ENCODE results near the gene PPP1R12C. TPM values are rescaled to one million over a fixed set of nuclear protein-coding genes. Genes with fewer than 3 reads are reported as not detected.
A peak's percentile ranks its signal among the peaks of the same experiment; 100 is the strongest.

Gene PPP1R12C
- total RNA-seq, 1 donor from 2014 or later: 21.8 TPM

DNA sequence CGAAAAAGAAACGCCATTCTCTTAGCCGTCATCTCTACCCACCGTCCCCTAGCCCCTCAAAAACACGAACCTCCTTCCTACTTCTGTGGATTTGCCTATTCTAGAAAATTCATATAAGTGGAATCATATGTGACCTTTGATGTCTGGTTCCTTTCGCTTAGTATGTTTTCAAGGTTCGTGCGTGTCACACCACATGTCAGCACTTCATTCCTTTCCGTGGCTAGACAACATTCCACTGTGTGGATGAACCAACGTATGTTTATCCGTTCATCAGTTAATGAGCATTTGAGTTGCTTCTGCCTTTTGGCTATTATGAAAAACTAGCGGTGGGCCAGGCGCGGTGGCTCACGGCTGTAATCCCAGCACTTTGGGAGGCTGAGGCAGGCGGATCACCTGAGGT lies 14.0 kb upstream of the PPP1R12C start:
- no peak for DNase-seq (ENCODE audit: low spot score)
- Histone ChIP-seq H2AFZ (replicated peaks) (no peak overlapping the region), H3K4me1 (no peaks in the 10 kb centered on the region), H3K4me3 (no peak overlapping the region), H3K4me2 (no peak overlapping the region), H3K36me3 (no peaks in the 10 kb centered on the region), H3K79me2 (ENCODE audit: low read depth) (no peaks in the 10 kb centered on the region), H3K9ac (no peak overlapping the region), H3K27me3 (no peaks in the 10 kb centered on the region), H3F3A (ENCODE audit: low read depth) (peaks cover 11% of the 10 kb centered on the region), H3K9me3 (ENCODE audit: low read depth) (no peaks in the 10 kb centered on the region), H3K27ac (no peak overlapping the region), H4K20me1 (ENCODE audit: low read depth) (no peaks in the 10 kb centered on the region)
- Mint-ChIP-seq H3K27ac (no peak overlapping the region), H3K9me3 (no peaks in the 10 kb centered on the region), H3K4me1 (peaks cover 24% of the 10 kb centered on the region), H3K36me3 (no peaks in the 10 kb centered on the region), H3K27me3 (ENCODE audit: insufficient read depth, low read depth) (peaks cover 5% of the 10 kb centered on the region), H3K4me3 (no peak overlapping the region)
- TF ChIP-seq, protein P1, sequence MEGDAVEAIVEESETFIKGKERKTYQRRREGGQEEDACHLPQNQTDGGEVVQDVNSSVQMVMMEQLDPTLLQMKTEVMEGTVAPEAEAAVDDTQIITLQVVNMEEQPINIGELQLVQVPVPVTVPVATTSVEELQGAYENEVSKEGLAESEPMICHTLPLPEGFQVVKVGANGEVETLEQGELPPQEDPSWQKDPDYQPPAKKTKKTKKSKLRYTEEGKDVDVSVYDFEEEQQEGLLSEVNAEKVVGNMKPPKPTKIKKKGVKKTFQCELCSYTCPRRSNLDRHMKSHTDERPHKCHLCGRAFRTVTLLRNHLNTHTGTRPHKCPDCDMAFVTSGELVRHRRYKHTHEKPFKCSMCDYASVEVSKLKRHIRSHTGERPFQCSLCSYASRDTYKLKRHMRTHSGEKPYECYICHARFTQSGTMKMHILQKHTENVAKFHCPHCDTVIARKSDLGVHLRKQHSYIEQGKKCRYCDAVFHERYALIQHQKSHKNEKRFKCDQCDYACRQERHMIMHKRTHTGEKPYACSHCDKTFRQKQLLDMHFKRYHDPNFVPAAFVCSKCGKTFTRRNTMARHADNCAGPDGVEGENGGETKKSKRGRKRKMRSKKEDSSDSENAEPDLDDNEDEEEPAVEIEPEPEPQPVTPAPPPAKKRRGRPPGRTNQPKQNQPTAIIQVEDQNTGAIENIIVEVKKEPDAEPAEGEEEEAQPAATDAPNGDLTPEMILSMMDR (IDR thresholded peaks at IDR 0.05): no peak
- no peak for TF ChIP-seq EZH2phosphoT487 (IDR thresholded peaks at IDR 0.05)
- TF ChIP-seq EZH2 (IDR thresholded peaks at IDR 0.05): no peak

- H3K4me2 ChIP-seq: peak overlapping the region; percentile 85
- H3K36me3 ChIP-seq: no peaks in the 10 kb centered on the region
- H3K9me3 ChIP-seq (ENCODE audit: low read depth): no peaks in the 10 kb centered on the region
- peak overlapping the region; percentile 98 for H3K4me3 Mint-ChIP-seq
- no peaks in the 10 kb centered on the region for H3K27me3 ChIP-seq
- peaks cover 11% of the 10 kb centered on the region for H3K27me3 Mint-ChIP-seq (ENCODE audit: insufficient read depth, low read depth)
- DNase-seq (ENCODE audit: low spot score): no peak
- H3K27ac Mint-ChIP-seq: no peak overlapping the region
- H3F3A ChIP-seq (ENCODE audit: low read depth): peaks cover 27% of the 10 kb centered on the region
- H3K4me1 ChIP-seq: peaks cover 13% of the 10 kb centered on the region
- peaks cover 30% of the 10 kb centered on the region for H3K79me2 ChIP-seq (ENCODE audit: low read depth)
- TF ChIP-seq EZH2 (IDR thresholded peaks at IDR 0.05) (no peak), EZH2phosphoT487 (IDR thresholded peaks at IDR 0.05) (no peak)
- TF ChIP-seq, protein P1 (IDR thresholded peaks at IDR 0.05): no peak
- H3K9me3 Mint-ChIP-seq: no peaks in the 10 kb centered on the region
- H4K20me1 ChIP-seq (ENCODE audit: low read depth): peaks cover 30% of the 10 kb centered on the region
- peak overlapping the region; percentile 88 for H2AFZ ChIP-seq (replicated peaks)
- no peak overlapping the region for H3K27ac ChIP-seq
- peaks cover 40% of the 10 kb centered on the region for H3K4me1 Mint-ChIP-seq
- peak overlapping the region; percentile 80 for H3K4me3 ChIP-seq
- no peaks in the 10 kb centered on the region for H3K36me3 Mint-ChIP-seq
- H3K9ac ChIP-seq: no peak overlapping the region
Measured at GRCh38 chr19:55119053-55119452, 1.6 kb upstream of the PPP1R12C start.

DNA sequence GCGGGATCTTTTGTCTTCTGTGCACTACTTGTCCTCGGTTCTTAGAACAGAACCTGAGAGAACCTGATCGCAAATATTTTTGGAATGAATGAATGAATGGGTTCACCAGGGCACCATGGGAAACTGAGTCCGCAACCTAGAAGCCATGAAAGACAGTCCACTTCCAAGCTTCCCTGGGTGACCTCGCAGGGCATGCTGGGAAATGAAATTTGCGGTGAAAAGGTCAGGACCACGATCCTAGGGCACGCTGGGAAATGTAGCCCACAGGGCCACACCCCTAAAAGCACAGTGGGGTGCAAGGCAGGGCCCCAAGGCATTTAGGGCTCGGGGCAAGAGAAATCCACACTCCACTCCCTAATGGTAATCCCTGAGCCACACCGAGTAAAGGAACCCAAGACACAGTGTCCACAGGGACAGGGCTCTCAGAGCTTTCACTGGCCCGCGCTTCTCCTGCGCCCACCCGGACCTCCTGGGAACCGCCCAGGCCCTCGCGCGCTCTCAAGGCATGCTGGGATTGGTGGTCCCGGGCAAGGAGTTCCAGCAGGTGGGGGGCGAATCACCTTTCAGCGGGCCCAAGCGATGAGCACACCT lies 1.1 kb upstream of the PPP1R12C start:
- peak overlapping the region; percentile 85 for H3K4me2 ChIP-seq
- peaks cover 36% of the 10 kb centered on the region for H3K79me2 ChIP-seq (ENCODE audit: low read depth)
- peak; percentile 75 for DNase-seq (ENCODE audit: low spot score)
- H3K27me3 ChIP-seq: no peaks in the 10 kb centered on the region
- no peaks in the 10 kb centered on the region for H3K9me3 Mint-ChIP-seq
- no peak overlapping the region for H3K9ac ChIP-seq
- H3K4me3 ChIP-seq: peak overlapping the region; percentile 80
- peaks cover 13% of the 10 kb centered on the region for H3K27me3 Mint-ChIP-seq (ENCODE audit: insufficient read depth, low read depth)
- H3K27ac Mint-ChIP-seq: peak overlapping the region; percentile 74
- peak overlapping the region; percentile 98 for H3K4me3 Mint-ChIP-seq
- H3K4me1 Mint-ChIP-seq: peaks cover 39% of the 10 kb centered on the region
- peaks cover 36% of the 10 kb centered on the region for H4K20me1 ChIP-seq (ENCODE audit: low read depth)
- no peaks in the 10 kb centered on the region for H3K9me3 ChIP-seq (ENCODE audit: low read depth)
- no peaks in the 10 kb centered on the region for H3K36me3 ChIP-seq
- H3K36me3 Mint-ChIP-seq: no peaks in the 10 kb centered on the region
- H3K4me1 ChIP-seq: peaks cover 8% of the 10 kb centered on the region
- H3F3A ChIP-seq (ENCODE audit: low read depth): peaks cover 22% of the 10 kb centered on the region
- no peak overlapping the region for H3K27ac ChIP-seq
- TF ChIP-seq EZH2phosphoT487 (IDR thresholded peaks at IDR 0.05): no peak
- TF ChIP-seq EZH2 (IDR thresholded peaks at IDR 0.05): no peak
- TF ChIP-seq, protein P1 (IDR thresholded peaks at IDR 0.05): no peak
- peak overlapping the region; percentile 88 for H2AFZ ChIP-seq (replicated peaks)

Measured in neural progenitor cell (in vitro differentiated cells).